HG03135 (cell line): ENCODE data around the gene REEP5.

Experiments used
- ATAC-seq: cut with Tn5 transposase; IDR thresholded peaks from one replicate; pipeline ENCODE4 v1.9.1; 2021; ENCODE audit warnings: mild to moderate bottlenecking, moderate library complexity; ENCODE audit not compliant: unreplicated experiment

Gene REEP5

DNA sequence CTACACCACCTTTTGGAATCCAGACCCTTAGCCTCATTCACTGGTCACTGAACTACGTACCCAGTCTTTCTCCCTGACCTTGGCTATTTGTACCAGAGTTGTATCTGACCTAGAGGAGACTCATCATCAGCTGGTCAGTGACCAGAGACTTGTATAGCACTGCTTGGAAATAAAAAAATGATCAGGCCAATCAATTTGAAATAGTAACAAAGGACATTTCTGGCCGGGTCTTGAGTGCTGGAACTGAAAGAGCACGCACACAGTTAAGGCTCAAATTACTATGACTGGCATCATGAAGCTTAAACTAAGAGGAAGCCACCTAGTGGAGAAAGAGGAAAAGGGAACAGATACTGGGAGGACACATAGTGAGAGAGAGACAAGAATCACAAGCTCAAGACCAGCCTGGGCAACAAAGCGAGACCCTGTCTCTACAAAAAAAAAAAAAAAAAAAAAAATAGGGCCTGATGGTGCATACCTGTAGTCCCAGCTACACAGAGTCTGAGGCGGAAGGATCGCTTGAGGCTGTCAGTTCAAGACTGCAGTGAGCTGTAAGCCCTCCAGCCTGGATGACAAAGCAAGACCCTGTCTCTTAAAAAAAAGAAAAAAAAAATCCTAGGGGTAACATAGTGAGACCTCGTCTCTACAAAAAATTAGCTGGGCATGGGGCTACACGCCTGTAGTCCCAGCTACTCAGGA lies 73.8 kb downstream of the REEP5 start:
- peak; percentile 97 for ATAC-seq

DNA sequence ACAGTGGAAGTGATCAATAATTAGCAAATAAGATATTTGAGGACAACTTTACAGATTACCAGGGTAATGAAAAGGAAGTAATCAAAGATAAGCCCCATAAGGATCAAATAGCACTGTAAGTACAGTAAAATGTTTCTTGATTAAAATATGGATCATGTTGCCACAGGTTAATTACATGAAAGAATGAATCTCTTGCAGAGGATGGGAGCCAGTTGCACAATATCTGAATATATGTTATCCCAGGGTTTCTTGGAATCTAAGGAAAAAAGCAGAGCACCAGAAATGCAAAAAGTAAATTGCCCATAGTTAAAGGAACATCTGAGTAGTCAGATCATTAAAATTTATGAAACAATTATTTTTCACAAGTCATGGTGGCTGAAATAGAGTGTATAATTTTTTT lies 74.7 kb downstream of the REEP5 start:
- no peak for ATAC-seq

DNA sequence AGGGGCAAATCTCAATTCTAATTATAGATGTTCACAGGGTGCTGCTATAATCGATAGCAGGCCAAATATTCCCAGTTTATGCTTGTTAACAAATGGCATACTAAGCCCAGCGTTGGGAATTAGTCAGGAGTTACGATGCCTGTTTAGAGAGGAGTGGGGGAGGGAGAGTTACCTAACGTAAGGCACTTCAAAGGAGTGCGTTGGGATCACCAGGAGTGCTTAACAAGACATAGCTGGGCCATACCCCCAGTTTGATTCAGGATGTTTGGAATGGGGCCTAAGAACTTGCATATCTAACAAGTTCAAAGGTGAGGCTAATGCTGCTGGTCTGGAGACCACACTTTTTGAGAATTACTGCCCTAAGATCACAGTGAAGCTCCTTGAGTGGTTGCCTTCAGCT lies 75.5 kb downstream of the REEP5 start:
- no peak for ATAC-seq

DNA sequence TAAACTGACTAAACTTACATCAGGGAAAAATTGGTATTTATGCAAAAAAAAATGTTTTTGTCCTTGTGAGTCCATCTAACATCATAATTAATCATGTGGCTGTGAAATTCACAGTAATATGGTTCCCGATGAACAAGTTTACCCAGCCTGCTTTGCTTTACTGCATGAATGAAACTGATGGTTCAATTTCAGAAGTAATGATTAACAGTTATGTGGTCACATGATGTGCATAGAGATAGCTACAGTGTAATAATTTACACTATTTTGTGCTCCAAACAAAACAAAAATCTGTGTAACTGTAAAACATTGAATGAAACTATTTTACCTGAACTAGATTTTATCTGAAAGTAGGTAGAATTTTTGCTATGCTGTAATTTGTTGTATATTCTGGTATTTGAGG lies 77.5 kb downstream of the REEP5 start:
- ATAC-seq: no peak

DNA sequence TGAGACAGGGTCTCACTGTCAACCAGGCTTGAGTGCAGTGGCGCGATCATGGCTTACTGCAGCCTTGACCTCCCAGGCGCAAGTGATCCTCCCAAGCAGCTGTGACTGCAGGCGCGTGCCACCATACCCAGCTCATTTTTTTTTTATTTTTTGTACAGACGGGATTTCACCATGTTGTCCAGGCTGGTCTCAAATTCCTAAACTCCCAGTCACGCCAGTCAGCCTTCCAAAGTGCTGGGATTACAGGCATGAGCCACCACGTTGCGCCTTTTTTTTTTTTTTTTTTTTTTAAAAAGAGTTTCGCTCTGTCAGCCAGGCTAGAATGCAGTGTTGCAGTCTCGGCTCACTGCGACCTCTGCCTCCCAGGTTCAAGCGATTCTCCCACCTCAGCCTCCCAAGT lies 88.1 kb downstream of the REEP5 start:
- ATAC-seq: no peak

DNA sequence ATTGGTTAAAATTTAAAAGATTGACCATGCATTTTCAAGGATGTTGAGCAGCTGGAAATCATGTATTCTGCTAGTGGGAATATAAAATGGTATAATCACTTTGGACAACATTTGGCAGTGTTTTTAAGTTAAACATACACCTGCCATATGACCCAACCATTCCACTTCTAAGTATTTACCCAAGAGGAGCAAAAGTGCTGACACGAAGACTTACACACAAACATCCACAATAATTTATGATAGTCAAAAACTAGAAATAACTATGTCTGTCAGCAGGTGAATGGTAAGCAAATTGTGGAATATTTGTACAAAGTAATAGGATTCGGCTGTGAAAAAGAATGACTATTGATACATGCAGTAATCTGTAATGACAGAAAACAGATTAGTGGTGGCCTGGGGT lies 91.6 kb downstream of the REEP5 start:
- no peak for ATAC-seq
